Bronchial epithelial cell (primary cell): Measurements from ENCODE around the gene RUFY4. TPM values are rescaled to one million over a fixed set of nuclear protein-coding genes. Genes with fewer than 3 reads are reported as not detected.

Source experiments
- DNase-seq: peaks from one replicate; pipeline ENCODE4 v3.0.0-alpha.2; 2010; ENCODE audit warnings: low read depth
- FAIRE-seq: peaks from 2 replicates; lab custom pipeline; 2011; peaks lifted over from hg19 to GRCh38; lab: Jason Lieb, UNC
- H3K27me3 ChIP-seq: 2 replicates; pipeline ENCODE4 v1.5.1; 2011; ENCODE audit warnings: low read length; ENCODE audit not compliant: control insufficient read depth, insufficient read depth
- H3K36me3 ChIP-seq: 2 replicates; pipeline ENCODE4 v1.5.1; 2011; ENCODE audit warnings: low read length; ENCODE audit not compliant: control insufficient read depth, insufficient read depth
- H3K4me3 ChIP-seq: 2 replicates; pipeline ENCODE4 v1.5.1; 2011; ENCODE audit warnings: mild to moderate bottlenecking, low read depth, low read length, control low read depth
- total RNA-seq: library from RNA; depleted of rRNA; stranded (reverse); fragments of >200 nt; gene quantifications from 2 replicates; pipeline ENCODE4 v1.2.1, GENCODE V29; 2014
- TF ChIP-seq, protein P1 (sequence below): IDR thresholded peaks from 2 replicates; pipeline ENCODE4 v1.5.1; 2011; ENCODE audit warnings: mild to moderate bottlenecking, moderate library complexity, low read length, control low read depth, inconsistent platforms; ENCODE audit not compliant: insufficient read depth, severe bottlenecking

The RUFY4 gene
- total RNA-seq, 1 donor from 2014 or later: not detected

DNA sequence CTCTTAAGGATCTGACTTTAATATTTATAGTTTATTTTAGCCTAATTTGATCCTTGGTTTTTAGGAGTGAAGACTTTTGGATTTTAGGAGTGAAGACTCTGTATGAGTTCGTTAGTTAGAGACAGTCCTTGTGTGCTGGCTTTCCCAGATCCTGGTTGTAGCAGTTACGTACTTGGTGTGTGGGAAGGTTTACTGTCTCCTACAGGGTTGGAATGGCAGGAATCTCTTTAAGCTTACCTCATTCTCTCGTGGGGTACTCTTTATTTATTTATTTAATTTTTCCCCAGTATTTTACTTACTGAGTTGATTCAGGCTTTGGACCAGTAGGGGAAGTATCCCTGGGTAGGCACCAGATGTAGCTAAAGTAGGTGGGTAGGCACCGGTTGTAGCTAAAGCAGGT is 54.9 kb downstream of the RUFY4 start:
- Histone ChIP-seq H3K36me3 (no peaks in the 10 kb centered on the region), H3K27me3 (no peaks in the 10 kb centered on the region), H3K4me3 (no peak overlapping the region)
- FAIRE-seq (no peak), DNase-seq (no peak)
- TF ChIP-seq, protein P1, sequence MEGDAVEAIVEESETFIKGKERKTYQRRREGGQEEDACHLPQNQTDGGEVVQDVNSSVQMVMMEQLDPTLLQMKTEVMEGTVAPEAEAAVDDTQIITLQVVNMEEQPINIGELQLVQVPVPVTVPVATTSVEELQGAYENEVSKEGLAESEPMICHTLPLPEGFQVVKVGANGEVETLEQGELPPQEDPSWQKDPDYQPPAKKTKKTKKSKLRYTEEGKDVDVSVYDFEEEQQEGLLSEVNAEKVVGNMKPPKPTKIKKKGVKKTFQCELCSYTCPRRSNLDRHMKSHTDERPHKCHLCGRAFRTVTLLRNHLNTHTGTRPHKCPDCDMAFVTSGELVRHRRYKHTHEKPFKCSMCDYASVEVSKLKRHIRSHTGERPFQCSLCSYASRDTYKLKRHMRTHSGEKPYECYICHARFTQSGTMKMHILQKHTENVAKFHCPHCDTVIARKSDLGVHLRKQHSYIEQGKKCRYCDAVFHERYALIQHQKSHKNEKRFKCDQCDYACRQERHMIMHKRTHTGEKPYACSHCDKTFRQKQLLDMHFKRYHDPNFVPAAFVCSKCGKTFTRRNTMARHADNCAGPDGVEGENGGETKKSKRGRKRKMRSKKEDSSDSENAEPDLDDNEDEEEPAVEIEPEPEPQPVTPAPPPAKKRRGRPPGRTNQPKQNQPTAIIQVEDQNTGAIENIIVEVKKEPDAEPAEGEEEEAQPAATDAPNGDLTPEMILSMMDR: no peak

DNA sequence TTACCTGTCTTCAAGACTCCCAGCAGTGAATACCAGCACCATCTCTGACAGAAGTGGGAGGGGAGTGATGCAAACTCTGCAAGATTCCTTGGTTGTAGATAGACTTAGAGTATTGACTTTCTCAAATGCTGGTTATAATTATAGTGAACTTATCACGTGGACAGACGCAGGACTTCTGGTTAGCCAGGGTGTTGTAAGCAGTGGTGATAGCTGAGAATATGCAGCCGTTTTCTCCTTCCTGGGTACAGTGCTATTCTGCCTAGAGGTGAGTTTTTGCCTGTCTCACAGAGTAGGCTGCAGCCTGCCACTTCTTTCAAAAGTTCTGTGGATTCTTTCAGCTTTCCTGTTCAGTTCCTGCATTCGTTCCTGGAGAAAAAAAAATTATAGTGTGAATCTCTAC is 56.0 kb downstream of the RUFY4 start:
- no peaks in the 10 kb centered on the region for H3K36me3 ChIP-seq
- no peak overlapping the region for H3K4me3 ChIP-seq
- DNase-seq (no peak), FAIRE-seq (no peak)
- H3K27me3 ChIP-seq: no peaks in the 10 kb centered on the region
- TF ChIP-seq, protein P1: no peak

DNA sequence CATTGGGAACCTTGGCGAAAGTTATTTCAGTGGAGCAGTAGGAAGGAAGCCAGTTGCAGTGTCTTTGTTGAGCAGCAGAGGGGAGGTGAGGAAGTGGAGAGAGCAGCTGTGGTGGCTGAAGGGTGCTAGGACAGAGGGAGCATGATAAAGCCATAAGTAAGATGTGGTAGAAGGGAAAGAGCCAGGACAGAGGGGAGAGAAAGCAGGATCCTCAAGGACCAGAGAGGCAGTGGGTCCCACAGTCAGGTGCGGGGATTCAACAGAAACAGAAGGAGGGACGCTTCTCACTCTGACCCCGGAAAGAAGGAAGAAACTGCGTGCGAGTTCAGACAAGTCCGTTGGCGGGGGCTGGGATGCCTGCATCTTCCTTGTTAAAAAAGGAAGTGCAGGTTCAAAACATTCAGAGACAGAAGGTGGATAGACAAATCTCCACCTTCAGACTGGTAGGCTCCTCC is 56.6 kb downstream of the RUFY4 start, which contains the start of gene CXCR2:
CXCR2 (plus strand) TSS at position 403 of the 455 bp plus-strand sequence. CDS start 8,774 bp downstream, outside the sequence.
- Histone ChIP-seq H3K36me3 (no peaks in the 10 kb centered on the region), H3K4me3 (no peak within 1 kb of the TSS), H3K27me3 (no peaks in the 10 kb centered on the region)
- FAIRE-seq (no peak), DNase-seq (no peak)
- TF ChIP-seq, protein P1: no peak

DNA sequence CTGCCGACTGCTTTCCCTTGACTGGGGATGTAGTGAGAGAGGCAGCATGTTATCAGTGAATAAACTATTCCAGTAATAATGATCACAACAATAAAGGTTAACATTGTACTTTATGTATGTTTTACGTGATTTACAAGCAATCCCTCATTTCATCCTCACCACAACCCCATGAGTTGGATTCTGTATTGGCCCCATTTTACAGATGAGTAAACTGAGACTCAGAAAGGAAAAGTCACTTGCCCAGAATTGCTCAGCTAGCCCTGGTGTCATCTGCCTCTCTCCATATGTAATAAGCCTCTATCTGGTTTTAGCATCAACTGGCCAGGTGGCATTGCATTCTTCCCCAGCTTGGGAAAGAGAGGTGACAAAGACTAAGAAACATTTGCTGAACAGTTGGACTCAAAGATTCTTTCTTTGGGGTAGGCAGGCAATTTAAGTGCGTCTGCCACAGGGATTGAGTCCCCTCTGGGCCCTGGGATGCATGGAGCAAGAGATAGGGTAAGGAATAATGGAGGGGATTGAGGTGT is 58.9 kb downstream of the RUFY4 start:
- TF ChIP-seq, protein P1: no peak
- FAIRE-seq (no peak), DNase-seq (no peak)
- no peaks in the 10 kb centered on the region for H3K27me3 ChIP-seq
- H3K36me3 ChIP-seq: no peaks in the 10 kb centered on the region
- no peak overlapping the region for H3K4me3 ChIP-seq

DNA sequence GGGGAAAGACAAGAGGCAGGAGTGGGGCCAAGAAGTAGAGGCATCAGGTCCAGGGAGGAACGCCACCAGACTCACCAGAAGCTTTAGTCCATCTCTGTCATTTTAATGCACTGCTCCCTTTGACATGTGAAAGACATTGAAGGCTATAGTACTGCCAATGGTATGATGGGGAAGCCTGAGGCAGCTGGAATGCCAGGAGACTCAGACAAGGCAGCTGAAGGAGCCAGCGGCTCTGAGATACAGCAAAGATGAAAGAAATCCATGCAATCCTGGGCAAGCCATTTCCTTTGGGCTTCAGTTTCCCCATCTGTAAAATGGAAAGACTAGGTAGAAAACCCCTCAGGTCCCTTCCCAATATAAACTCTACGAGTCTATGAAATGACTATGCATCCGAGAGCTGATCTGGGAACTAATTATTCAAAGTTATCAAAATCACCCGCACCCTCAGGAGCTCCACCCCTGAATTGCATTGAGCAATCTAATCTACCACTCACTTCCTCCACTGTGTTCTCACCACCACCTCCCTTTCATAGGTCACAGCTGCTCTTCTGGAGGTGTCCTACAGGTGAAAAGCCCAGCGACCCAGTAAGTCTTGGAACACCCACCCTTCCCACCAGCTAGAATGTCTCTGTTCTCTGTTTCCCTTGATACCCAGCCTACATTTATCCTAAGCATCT is 59.9 kb downstream of the RUFY4 start:
- Histone ChIP-seq H3K4me3 (no peak overlapping the region), H3K36me3 (no peaks in the 10 kb centered on the region), H3K27me3 (no peaks in the 10 kb centered on the region)
- FAIRE-seq (no peak), DNase-seq (no peak)
- TF ChIP-seq, protein P1: no peak
